Breast epithelium (tissue), 3 donors: Measurements from ENCODE around the gene TRAPPC6A.

Experiments
- POLR2A ChIP-seq: fragments of 450-650 bp; IDR thresholded peaks from one replicate; pipeline ENCODE4 v1.6.1; 2016; ENCODE audit warnings: antibody characterized with exemption, mild to moderate bottlenecking, moderate library complexity
- POLR2AphosphoS5 ChIP-seq, 3 donors: sonication (generic); formaldehyde crosslinking; IDR thresholded peaks; one replicate each; pipeline ENCODE4 v1.6.1; 2017; ENCODE audit warnings: antibody characterized with exemption in 3 of 3
- TF ChIP-seq, protein P1 (sequence below), 3 donors: fragments of 450-650 bp; IDR thresholded peaks; one replicate each; pipeline ENCODE4 v1.5.1; 2016 to 2017; ENCODE audit warnings: antibody characterized with exemption in 3 of 3, mild to moderate bottlenecking in 3 of 3, moderate library complexity in 3 of 3

DNA sequence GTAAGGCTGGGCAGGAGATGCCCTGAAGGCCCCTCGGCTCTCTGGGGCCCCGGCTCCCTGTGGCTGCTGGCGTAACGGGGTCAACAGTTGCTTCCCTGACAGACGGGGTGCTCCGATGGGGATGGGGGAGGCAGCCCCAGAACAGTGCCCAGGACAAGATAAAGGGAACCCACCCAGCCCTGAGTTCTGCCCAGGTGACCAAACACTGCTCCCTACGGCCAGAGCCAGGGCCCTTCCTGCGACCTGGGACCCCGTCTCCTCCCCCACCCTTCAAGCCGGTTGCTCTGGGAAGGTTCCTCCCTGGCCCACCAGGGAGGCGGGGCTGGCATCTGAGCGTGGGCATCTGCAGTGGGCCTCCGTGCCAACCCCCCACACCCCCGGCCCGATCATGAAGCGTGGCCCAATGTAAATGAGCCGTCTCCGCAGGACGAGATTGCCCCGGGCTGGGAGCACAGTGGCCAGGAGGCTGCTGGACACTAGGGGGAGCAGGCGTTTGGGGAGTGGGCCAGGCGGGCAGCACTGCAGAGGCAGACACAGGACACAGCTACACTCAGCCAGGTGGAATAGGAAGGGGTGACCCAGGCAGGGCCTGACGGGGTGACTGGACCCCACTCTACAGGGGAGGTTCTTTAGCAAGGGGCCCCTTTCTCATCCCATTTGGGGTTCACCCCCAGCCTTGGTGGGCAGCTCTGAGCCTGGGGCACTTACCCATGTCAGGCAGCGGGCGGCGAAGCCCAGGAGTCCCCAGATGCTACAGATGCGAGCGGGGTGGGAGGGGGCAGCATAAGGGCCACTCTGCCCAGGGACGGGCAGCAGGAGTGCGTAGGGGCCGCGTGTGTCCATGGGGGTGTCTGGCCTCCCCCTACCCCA, 16.1 kb downstream of the TRAPPC6A start:
- TF ChIP-seq, protein P1, sequence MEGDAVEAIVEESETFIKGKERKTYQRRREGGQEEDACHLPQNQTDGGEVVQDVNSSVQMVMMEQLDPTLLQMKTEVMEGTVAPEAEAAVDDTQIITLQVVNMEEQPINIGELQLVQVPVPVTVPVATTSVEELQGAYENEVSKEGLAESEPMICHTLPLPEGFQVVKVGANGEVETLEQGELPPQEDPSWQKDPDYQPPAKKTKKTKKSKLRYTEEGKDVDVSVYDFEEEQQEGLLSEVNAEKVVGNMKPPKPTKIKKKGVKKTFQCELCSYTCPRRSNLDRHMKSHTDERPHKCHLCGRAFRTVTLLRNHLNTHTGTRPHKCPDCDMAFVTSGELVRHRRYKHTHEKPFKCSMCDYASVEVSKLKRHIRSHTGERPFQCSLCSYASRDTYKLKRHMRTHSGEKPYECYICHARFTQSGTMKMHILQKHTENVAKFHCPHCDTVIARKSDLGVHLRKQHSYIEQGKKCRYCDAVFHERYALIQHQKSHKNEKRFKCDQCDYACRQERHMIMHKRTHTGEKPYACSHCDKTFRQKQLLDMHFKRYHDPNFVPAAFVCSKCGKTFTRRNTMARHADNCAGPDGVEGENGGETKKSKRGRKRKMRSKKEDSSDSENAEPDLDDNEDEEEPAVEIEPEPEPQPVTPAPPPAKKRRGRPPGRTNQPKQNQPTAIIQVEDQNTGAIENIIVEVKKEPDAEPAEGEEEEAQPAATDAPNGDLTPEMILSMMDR (IDR thresholded peaks at IDR 0.05) = peak in 2 of 3 donors; percentile 24 to 38
- TF ChIP-seq POLR2AphosphoS5 (IDR thresholded peaks at IDR 0.05) (no peak), POLR2A (no peak)
